Endothelial cell of hepatic sinusoid (primary cell): ENCODE data around the gene NIT2.
"Not testable (repeated sequence)": the region's sequence is repeated elsewhere in the genome, so short reads cannot be mapped to it uniquely, and the experiment has no call there.

Experiments
- in situ Hi-C: cut with HindIII; loops from 2 replicates; pipeline ENCODE4 v1.10.0; 2017; ENCODE audit warnings: low sequenced_read_pairs

The NIT2 gene

GRCh38 chr3:100335434-100335833, 877 bp downstream of the NIT2 start:
- in situ Hi-C loops, result loop anchor here (10.0 kb wide), 1 partner anchor 251 kb away; no protein-coding TSS in a partner anchor

GRCh38 chr3:100336229-100336628, 1.7 kb downstream of the NIT2 start:
- in situ Hi-C loops, result loop anchor here (10.0 kb wide), 1 partner anchor 251 kb away; no protein-coding TSS in a partner anchor

- in situ Hi-C loops, result loop anchor here (10.0 kb wide), 1 partner anchor 254 kb away; no protein-coding TSS in a partner anchor
Measured at GRCh38 chr3:100338911-100339310, 4.4 kb downstream of the NIT2 start.

DNA sequence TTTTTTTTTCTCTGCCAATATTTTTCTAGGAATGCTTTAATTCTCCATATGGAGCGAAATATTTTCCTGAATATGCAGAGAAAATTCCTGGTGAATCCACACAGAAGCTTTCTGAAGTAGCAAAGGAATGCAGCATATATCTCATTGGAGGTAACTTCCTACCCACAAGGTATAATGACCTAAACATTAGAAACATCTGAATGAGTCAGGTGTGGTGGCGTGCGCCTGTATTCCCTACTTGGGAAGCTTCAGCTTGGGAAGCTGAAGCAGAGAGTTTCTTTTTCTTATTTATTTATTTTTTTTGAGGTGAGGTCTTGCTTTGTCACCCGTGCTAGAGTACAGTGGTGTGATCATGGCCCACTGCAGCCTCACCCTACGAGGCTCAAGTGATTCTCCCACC, 5.2 kb downstream of the NIT2 start:
- in situ Hi-C loops, result loop anchor here (10.0 kb wide), 1 partner anchor 255 kb away; no protein-coding TSS in a partner anchor

GRCh38 chr3:100340527-100340926, 6.0 kb downstream of the NIT2 start:
- in situ Hi-C loops, result no loop called here

GRCh38 chr3:100348727-100349126, 14.2 kb downstream of the NIT2 start:
- in situ Hi-C loops, result no loop called here

DNA sequence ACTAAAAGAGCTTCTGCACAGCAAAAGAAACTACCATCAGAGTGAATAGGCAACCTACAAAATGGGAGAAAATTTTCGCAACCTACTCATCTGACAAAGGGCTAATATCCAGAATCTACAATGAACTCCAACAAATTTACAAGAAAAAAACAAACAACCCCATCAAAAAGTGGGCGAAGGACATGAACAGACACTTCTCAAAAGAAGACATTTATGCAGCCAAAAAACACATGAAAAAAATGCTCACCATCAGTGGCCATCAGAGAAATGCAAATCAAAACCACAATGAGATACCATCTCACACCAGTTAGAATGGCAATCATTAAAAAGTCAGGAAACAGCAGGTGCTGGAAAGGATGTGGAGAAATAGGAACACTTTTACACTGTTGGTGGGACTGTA, 17.2 kb downstream of the NIT2 start:
- in situ Hi-C loops, result not testable (repeated sequence)

DNA sequence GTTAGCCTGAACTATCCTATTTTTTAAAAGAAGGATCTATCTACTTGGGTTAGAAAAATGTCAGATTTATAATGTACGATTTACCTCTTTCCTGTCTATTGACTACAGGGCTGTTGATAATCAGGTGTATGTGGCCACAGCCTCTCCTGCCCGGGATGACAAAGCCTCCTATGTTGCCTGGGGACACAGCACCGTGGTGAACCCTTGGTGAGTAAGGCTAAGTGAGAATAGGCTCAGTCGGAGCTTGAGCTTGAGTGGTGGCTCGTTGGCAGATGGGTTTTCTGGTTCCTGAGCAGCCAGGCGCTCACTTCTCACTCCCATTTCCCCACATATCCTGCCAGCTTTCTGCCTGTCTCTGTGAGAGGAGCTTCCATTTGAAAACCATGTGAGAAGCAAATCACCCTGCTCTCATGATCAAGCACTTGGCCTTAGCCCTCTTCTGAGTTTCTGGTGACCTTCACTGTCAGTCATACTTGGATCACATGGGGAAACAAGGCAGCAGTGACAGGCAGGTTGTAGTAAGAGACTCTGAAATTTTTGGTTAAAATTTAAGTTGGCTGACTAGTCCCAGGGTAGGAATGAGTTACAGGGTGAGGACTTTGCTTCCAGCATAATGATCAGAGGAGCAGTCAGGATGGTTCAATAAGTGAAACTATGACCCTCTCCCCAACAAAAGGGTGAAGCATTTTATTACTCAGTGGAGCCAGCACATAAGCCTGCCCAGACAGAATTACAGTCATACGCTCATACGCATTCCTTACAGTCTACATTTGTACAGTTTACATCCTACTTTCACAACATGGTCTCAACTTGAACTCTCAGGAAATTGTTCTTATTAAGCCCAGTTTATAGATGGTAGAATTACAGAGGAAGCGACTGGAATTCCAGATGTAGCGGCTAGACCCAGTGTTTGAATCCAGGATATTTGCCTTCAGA, 18.0 kb downstream of the NIT2 start:
- in situ Hi-C loops, result no loop called here

DNA sequence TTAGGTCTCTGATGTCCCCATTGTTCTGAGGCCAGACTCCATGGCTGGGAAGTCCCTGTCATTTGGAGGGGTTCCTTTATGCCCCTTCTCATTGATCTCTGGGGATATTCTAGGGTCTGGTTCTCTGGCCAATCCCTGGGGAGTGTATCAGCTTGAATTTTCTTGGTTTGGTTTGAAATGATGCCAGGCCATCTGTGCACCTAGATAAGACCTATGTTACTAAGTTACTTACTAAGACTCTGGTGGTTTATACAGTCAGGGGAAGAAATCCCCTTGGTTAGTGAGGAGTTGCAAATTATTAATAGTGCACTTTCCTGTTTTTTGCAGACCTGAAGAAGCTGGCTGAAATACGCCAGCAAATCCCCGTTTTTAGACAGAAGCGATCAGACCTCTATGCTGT, 20.3 kb downstream of the NIT2 start:
- in situ Hi-C loops, result no loop called here

DNA sequence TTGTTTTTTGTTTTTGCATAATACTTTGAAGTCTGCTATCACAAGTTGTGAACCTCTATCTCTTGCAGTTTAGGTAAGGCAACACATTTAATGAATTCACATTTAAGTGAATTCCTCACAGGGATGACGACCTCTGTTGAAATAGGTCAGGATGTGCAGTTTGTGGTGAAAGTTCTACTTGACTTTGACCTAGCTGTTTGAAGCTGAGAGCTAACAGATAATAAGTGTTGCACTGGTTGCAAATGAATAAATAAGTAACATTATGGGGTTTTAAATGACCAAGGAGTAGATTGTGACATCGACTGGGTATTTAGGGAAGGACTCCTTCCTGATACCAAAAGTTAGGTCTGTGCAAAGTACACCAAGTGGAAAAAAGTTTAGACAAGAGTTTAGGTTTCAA, 23.9 kb downstream of the NIT2 start:
- in situ Hi-C loops, result no loop called here

DNA sequence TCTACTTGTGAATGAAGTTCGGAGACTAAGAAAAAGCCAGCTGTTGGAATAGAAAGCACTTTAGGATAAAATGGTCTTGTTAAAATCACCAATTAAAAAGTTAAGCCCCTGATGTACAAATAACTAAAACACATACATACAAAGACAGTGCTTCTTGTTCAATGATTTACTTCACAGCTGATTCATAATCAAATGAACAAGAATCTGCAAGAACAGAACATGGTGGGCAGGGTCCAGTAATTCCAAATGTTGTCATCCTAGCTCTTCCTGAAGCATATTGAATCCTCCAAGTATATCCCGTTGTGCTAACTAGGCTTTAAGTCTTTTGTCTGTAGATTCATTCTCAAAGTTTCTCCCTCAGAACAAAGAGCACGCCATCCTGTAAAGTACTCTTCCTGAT, 24.5 kb downstream of the NIT2 start:
- in situ Hi-C loops, result no loop called here

DNA sequence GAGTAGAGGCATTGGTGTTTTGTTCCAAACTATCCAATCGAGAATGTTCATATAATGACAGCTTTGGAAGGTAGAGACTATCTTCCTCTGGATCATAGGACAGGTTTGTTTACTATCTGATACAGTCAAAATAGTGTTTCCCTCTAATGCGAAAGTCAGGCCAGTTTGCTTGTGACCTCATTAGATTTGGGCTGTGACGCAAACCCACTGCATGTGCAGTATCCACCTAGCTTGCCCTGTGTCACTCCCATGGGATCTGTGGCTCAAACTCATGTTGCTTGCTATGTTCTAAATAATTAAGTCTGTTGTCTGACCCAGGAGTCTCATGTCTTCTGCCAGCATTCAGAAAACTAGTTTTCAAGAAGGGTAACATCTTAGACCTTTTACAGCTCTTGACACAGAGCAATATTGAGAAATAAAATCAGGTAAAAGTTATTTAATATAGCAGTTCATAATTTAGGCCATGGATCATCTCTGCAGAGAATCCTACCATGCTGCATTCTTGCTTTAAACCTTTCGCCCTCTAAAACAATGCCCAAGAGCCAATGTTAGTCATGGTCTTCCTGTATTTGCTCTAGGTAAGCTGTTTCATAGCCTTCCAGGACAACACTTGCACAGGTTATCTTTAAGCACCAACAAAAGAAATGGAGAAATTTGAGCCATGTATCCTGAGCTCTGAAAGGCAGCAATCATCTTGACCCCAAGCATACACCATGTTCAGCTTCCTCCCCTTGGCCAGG, 26.4 kb downstream of the NIT2 start:
- in situ Hi-C loops, result no loop called here

DNA sequence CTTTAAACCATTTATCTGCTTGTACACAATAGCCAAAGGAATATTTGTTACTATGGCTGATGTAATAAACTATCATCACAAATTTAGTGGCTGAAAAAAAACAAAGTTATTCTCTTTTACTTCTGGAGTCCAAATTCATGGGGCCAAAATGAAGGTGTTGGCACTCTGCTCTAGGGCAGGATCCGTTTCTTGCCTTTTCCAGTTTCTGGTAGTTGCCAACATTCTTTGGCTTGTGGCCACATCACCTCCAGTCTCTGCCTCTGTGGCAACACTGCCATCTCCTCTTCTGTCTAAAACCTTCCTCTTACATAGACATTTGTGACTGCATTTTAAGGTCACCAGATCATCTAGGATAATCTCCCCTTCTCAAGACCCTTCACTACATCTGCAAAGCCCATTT, 27.3 kb downstream of the NIT2 start:
- in situ Hi-C loops, result no loop called here

GRCh38 chr3:100364421-100364820, 29.9 kb downstream of the NIT2 start:
- in situ Hi-C loops, result no loop called here

DNA sequence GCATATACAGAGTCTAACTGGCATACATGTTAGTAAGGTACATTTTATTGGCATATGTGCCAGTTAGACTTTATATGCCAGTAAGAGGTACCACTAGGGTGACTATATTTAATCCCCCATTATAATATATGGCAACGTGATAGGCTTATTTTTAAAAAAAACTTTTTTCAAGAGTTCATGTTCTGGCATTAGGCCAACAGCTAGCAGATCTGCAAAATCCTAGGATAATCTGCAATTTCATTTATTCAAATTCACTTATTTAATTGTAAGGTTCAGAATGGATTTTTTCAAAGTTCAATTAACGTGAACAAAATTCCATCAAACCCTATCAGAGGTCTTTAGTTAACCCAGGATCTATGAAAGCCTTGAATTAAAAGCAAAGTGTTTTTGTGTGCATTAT, 31.9 kb downstream of the NIT2 start:
- in situ Hi-C loops, result no loop called here

GRCh38 chr3:100368441-100368840, 33.9 kb downstream of the NIT2 start:
- in situ Hi-C loops, result no loop called here

DNA sequence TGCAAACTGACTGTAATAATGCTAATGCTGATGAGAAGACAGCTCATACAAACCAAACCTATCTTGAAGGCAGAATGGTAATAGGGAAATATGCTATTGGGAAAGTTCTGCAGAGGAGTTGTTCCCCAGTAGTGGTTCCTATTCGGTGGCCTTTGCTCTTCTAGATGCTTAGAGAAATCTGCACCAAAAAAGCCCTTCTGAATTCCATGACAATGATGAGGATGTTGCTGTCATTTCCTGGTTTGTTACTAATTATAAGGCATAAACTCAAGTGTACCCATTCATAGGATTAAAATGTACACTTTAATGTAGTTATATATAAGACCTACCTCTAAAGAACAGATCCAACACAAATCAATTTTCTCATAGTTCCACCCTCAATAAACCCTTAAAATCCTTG, 36.2 kb downstream of the NIT2 start:
- in situ Hi-C loops, result no loop called here

- in situ Hi-C loops, result no loop called here
Measured at GRCh38 chr3:100374521-100374920, 40.0 kb downstream of the NIT2 start.

DNA sequence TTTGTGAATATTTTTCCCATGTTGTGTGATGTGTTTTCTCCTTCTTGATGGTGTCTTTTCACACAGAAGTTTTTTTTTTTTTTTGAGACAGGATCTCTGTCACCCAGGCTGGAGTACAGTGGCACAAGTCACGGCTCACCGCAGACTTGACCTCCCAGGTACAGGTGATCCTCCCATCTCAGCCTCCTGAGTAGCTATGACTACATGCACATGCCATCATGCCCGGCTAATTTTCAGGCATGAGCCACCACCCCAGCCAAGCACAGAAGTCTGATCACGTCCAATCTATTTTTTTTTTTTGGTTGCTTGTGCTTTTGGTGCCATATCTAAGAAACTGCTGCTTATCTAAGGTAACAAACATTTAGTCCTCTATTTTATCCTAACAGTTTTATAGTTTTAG, 41.7 kb downstream of the NIT2 start:
- in situ Hi-C loops, result no loop called here

GRCh38 chr3:100384733-100385525, 50.4 kb downstream of the NIT2 start:
- in situ Hi-C loops, result no loop called here

GRCh38 chr3:100386437-100387074, 52.0 kb downstream of the NIT2 start:
- in situ Hi-C loops, result no loop called here
